ENCODE results near the gene COL1A1.

The COL1A1 gene

DNA sequence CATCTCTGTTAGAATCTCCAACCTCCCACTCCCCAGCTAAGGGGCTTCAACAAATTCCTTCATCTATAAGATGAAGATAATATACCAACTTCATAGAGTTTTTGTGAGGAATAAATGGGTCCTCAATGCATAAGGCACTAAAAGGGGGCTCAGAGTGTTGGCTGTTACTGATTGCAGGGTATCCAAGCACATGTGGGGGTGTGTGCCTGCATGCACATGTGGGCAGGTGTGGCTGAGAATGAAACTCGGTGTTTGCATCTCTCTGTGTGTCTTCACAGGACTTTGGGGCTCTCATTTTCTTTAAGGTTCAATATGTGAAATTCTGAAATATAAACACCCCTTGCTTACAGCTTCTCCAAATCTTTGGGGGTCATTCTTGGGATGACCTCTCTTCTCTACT, 46.8 kb downstream of the COL1A1 start:
- no peak for DNase-seq (ENCODE audit: low read depth, low spot score)

DNA sequence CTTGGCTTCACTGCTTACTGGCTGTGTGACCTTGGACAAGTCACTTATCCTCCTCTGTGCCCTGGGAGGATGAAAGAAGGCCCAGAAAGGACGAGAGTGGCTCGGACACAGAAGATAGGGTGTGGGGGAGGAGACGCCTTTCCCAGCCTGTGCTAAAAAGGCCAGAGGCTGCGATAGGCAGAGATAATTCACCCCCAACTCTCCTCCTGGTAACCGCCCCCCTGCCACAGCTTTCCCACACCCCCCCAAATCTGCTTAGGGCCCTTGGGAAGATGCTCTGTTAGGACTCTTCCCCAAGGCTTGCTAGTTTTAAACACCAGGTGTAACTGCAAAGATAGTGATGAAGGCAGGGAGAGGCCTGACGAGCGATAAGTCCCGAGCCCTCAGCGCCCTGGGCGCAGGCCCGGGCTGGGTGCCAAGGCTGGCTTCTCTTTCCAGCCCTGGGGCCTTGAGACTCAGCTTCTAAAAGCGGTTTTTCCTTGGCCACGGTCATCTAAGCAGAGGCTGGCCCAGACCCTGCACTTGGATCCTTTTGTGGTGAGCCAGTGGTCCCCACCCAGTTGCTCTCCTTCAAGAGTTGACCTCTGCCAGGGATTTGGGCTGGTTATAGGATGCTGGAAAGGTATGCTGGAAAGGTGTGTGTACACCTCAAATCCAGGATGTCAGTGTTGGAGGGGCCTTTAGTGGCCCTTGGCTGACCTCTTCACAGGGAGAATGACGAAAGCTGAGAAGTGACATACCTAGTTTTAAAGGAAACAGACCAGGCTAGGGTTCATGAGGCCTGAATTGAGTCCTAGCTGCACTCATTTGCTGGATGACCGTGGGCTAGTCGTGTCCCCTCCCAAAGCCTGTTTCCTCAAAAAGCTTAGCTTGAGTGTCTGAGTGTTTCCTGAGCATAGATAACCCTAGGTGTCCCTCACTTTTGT, 47.5 kb downstream of the COL1A1 start:
- DNase-seq (ENCODE audit: low read depth, low spot score) = no peak

DNA sequence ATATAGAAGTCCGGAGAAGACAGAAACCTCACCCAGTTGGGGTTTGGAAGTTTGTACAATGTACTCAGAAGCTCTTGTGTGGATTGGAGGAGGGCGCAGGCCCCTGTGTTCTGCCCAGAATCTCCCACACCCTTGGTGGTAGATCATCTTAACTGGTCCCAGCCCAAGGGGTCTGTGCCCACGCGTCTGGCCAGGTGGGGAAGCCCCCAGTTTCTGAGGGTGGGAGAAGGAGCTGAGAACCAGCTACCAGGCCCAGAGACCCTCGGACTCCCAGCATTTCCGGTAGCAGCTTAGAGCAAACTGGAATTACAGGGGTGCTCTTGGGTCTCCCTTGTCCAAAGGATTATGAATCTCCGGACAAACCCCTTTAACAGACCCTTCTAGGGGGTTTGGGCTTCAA, 48.7 kb downstream of the COL1A1 start:
- DNase-seq (ENCODE audit: low read depth, low spot score) = no peak

DNA sequence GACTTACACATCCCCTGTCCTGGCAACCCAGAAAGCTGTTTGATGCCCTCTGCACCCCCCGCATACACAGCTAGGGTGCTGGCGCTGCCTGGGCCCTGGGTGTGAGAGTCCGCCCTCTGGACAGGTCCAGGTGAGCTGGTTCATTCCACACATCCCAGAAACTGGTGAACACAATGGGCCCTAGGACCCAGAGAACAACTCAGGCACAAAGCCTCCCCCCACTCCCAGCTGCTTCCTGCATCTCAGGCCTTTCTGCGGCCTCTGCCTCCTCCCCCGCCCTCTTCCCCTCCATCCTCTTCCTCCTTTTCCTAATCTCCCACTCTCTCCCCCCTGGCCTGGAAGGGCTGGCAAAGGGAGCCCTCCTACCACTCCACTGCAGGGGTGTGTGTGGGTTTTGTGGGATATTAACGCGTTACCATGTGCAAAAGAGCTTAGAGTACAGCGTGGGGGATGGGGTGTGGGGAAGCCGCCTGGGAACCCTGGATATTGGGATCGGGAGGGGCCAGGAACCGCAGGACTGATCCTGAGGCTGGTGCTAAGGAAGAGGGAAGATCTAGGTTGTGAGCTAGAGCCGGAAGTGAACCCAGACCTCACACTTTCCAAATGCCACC, 49.4 kb downstream of the COL1A1 start:
- DNase-seq (ENCODE audit: low read depth, low spot score) = no peak

DNA sequence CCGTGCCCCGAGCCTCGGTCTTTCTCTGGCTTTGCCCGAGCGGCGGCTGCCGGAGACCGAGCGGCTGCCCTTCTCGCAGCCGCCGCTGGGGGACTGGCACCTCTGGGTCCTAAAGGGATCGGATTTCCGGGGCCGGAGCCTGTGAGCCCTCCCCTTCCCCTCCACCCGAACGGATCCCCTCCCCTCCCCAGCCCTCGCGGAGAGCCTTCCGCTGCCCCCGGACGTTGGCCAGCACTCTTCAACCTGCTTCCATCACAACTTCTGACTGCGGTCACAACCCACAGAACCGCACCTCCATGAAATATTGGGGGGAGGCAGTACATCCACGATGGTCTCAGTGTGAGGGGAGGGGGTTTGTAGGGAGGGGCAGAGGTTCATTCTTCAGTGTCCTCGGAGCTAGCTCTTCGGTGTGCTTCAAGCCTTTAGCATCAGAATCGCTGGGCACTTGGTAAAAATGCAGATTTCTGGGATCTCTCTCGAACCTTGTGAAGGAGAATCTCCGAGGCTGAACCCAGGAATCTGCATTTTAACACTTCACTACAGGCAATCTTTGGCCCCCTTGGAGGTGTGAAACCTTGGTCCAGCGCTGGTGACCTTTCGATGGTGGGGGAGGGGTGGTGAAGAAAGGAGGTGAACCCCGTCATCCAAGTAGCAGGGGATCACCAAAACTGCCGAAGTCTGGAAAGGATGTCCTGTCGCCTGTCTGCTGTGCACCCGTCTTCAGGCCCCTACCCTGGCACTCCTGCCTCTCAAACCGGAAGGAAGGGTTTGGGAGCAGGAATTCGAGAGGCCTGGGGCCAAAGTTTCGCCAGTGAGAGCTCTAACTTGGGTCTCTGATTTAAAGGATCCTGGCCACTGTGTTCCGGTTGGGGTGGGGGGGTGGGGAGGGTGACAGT, 50.1 kb downstream of the COL1A1 start:
- peak; percentile 67 for DNase-seq (ENCODE audit: low read depth, low spot score)

DNA sequence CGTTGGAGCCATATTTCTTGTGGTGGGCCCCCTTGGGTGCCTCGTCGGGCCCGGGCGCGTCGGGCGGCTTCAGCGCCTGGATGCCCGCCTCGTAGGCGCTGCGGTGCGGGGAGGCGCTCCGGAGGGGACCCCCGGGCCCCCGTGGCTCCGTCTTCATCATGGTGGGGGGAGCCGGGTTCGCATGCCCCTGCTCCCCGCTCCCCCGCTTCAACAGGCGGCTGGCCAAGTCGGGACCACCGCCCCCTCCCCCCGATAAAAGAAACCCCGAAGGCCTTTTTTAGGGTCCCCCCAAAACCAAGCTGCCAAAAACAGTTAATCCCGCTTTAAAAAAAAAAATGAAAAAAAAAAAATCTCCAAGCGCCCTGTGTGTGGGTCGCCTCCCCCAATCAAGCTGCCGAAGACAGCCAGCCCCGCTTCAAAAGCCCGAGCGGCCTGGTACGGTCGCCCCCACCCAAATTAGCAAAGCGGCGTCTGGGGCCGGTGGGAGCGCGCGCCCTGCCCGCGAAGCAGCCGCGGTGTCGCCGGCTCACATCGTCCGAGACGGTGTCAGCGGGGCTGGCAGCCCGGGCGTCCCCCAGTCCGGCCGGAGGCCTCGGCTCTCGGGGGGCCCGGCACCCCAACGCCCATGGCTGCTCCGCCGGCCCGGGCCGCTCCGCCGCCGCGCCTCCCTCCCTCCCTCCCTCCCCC, 50.9 kb downstream of the COL1A1 start, which contains the start of gene PPP1R9B:
Gene PPP1R9B (minus strand): TSS at position 324 of the 687 bp plus-strand sequence. CDS start 164 bp downstream, at position 160.
- no peak for DNase-seq (ENCODE audit: low read depth, low spot score)

DNA sequence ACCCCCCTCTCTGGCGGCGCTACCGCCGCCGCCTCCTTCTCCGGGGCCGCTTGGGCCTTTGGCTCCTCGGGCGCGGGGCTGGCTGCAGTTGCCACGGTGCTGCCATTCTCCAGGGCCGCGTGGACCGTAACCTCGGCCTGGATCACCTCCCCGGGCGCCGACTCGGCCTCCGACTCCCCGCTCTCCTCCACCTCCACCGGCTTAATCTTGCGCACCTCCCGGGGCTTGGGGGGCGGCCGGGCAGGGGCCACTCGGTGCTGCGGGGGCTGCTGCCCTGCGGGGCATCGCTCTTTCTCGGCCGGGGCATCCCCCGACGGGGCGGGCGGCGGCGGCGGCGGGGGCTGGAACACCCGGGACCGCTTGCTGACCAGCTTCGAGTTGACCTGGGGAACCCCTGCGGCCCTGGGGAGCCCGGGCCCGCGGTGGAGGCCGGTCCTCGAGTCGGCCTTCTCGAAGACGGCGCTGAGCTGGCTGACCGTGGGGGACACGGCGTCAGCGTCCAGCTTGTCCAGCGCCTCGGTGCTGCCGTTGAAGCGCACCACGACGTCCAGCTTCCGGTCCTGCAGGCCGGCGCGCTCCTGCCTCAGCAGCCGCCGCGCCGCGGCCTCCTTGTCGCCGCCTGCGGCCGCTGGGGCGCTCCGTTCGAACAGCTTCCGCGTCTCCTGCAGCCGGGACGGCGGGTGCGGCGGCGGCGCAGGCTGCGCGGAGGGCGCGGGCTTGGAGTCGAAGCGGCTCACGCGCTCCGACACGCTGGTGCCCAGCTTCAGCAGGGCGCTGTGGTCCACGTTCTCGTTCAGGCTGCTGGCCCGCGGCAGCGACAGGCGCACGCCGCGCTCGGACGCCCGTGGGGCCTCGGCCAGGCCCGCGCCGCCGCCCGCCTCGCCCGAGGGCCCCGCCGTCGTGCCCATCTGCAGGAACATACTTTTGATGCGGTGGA, 51.7 kb downstream of the COL1A1 start:
- no peak for DNase-seq (ENCODE audit: low read depth, low spot score)

DNA sequence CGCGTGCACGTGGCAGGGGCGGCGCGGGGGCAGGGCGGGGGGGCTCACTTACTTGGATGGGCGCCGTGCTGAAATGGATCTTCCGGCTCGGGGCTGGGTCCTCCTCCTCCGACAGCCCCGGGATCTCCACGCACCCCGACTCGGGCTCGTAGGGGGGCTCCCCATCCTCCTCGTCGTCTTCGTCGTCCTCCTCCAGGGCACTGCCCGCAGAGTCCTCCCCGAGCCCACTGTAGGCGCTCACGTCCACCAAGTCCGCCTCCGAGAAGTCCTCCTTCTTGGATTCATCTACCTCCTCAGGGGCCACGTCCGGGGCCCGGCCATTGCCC, 52.4 kb downstream of the COL1A1 start:
- no peak for DNase-seq (ENCODE audit: low read depth, low spot score)

DNA sequence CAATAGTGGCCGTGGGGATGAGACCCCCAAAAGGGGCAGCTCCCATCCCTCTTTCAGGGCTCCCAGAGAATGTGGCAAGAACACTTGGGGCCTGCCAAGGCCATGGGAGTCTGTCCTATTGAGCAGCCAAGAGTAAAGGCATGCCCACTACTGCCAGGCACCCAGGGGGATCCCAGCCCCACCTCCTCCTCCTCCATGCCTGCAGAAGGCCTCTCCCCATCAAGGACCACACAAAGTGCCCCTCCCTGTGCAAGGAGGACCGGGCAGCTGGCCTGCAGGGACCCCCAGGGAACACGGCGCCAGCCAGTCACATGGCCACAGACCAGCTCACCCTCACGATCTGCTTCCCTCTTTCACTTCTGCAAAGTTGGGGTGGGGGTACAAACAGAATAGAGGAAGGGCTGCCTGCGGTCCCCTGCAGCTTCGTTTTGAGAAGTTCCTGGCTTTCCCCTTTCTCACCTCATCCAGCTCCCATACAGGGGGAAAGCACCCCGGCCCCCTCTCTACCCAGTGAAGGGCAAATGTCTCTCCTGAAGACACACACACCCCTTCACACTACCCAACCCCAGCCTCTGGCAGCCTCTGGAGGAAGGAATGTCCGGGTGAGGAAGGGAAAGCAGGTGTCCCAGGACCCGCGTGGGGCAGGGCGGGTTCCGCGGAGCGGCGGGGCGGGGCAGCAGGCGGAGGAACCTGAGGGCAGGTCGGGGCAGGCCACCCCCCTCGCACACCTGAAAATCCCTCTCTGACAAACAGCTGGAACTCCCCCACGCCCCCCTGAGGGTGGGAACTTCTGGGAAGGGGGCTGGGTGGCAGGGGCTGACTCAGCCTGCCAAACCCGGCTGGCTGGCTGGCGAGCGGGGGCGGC, 53.0 kb downstream of the COL1A1 start:
- DNase-seq (ENCODE audit: low read depth, low spot score) = peak; percentile 54

DNA sequence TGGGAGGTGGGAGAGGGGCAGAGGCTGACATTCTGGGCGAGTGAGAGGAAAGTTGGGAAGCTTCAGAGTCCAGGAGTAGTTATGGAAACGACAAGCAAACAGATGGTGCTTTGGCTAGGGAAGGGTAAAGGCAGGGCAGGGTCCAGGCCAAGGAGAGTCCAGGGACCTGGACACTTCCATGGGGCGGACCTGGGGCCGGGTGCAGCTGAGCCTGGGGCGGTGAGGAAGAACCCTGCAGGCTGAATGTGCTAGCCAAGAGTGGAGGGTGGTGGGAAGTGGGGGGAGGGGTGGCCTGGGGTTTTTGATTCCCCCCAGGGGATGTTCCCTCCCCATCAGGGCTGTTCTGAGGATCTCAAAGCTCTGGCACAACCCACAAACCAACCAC, 53.6 kb downstream of the COL1A1 start:
- DNase-seq (ENCODE audit: low read depth, low spot score) = no peak

DNA sequence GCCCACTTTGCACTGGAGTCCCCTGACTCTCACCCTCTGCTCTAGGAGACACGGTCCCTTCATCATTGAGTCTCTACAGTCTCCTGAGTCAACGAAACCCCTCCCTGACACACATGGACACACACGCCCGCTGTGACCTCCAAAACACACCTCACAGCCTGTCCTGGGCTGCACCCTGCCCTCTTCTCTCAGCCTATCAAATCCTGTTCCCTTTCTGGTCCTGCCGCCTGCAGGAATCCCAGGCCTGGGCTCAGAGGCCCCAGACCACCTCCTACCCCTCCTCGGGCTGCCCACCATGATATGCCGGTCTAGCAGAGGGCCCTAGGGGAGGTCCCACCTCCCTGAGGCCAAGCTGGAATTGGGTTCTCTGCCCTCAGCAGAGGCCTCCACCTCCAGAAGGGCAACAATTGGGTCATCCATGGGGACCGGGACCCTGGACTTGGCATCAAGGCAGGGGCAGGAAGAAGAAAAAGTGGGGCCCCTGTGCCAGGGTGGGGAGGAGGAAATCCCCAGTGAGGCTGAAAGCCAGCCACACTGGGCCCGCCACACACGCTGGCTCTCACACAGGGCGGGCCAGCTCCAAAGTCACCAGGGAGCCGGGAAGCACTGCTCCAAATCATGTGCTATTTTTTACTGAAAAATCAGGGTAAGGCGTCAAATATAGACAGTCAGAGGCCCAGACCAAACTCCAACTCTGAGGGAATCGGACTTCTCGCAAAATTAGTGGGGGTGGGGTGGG, 54.3 kb downstream of the COL1A1 start:
- no peak for DNase-seq (ENCODE audit: low read depth, low spot score)

DNA sequence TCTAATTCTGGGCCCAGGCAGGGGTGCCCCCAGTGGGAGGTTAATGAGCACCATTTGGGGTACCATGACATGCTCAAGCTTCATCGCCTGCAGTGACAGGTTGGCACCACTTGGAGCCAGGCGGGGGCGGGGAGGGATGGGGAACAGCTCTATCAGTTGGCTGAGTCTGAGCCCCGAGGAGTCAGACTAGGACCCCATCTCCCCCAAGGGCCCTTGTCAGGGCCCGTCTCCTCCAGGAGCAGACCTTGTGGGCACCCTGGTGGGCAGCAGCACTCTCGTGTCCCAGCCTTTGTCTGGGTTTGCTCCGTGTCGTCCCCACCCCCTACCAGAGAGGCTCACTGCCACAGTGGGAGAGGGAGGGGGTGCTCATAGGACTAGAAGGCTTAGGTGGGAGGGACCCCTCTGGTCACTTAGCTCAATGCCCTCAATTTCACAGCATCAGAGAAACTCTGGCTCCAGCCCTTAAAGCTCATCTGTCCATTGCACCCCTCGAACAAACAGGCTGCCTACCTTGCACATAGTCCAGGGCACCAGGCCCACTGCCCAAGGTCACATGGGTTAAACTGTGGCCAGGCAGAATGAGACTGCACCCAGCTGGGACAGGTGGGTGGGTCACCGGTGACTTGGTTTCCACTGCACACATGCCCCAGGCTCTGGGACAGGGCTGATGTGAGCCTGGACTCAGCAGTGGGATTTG, 55.1 kb downstream of the COL1A1 start:
- DNase-seq (ENCODE audit: low read depth, low spot score) = no peak

DNA sequence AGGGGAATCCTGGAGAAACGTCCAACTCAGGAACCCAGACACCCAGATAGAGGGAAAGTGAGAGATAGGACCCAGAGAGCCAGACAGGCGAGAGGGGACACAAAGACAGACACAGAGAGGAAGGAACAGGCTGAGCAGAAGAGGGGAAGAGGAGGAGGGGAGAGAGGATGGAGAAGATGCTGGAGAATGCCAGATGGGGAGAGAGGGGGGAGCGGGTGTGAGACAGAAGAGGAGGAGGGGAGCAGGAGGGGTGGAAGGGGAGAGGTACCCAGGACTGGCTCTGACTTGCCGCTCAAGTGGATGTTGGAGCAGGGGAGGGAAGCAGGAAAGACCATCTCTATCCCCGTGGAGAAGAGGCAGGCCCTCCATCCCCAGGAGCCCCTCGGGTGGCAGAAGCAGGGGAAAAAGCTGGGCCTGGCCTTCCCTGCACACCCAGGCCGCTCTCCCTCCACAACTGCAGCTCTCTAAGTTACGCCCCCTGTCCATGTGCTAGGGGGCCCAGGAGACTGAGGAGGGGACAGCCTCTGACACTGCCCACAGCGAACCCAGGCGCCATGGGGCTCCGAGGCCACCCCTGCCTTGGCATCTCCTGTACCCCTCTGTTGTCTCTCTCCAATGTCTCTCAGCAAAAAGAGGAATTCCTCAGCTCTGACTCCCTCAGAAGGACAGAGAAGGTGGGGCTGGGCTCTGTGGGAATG, 55.8 kb downstream of the COL1A1 start:
- DNase-seq (ENCODE audit: low read depth, low spot score) = no peak

DNA sequence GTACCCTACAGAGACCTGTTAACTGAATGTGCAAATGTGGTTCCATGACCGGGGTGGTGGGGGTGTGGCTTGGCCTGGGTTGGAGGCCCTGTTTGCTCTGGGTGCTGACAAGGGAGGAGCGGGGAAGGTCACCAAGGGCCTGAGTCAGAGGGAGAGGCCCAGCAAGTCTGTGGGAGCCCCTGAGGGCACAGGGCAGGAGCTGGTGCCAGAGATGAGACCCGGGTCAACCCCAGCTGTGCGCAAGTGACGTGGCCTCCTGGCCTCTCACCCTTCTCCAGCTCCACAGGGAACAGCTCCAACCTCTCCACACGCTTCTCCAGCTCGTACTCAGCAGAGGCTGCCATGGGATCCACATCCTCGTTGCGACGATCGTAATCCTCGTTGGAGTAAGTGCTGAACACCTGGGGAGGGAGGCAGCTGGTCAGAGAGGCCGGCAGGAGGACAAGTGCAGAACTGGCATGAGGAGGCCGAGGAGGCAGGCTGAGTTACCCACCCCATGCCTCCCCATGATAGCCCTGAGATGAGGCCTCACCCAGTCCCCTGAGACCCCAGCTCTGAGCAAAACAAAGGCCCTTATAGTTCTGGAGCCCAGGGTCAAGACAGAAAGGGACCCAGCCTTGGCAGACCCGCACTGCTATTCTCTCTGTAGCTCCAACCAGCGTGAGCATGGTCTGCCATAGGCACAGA, 56.4 kb downstream of the COL1A1 start:
- no peak for DNase-seq (ENCODE audit: low read depth, low spot score)

DNA sequence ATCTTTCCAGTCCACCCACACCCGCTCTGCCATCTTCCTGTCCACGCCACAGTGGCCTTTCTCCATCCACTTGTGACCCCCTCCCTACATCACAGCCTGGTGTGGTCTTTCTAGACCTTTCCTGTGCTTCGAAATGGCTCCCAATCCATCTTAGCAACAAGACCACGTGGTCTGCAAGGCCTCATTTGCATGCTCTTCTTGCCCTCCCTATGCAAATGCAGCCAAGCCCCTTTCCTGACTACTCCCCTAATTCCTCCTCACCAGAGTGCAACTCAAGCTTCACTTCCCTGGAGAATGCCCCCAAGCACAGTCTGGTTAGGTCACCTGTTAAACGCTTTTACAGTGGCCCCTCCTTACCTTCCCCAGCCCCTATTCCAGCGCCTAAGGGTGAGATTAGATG, 57.1 kb downstream of the COL1A1 start:
- no peak for DNase-seq (ENCODE audit: low read depth, low spot score)

DNA sequence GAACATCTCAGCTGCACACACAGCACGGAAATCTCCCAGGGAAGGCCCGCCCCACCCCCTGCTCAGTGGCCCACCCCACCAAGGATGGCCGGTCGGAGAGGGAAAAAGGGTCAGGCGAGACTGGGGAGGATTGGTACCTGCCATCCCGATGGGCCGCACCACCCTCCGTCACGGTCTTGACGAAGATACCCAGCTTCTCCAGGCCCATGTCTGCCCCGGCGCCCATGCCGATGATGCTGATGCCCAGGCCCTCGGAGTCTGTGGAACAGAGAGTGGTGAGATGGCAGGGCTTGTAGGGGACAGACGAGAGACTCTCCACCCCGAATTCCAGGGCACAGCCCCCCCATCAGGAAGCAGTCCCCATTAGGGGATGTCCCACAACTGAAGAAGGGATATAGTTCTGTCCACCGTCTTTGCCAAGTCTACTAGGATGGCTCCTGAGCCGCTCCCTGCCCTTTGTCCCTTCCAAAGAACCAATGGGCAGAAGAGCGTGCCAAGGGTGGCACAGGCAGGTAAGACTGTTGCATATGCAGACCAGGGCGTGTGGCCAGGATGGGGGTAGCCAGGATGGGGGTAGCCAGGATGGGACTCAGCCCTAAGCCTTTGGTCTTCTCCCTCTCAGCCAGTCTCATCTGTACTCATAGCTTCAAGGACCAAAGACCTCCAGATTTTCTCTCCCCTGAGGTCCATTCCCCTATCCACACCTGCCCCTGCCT, 57.8 kb downstream of the COL1A1 start:
- DNase-seq (ENCODE audit: low read depth, low spot score) = no peak
